CD8-positive, alpha-beta memory T cell (primary cell): Measurements from ENCODE around the gene ADK. TPM values are rescaled to one million over a fixed set of nuclear protein-coding genes. Genes with fewer than 3 reads are reported as not detected.
"Not testable (repeated sequence)": the region's sequence is repeated elsewhere in the genome, so short reads cannot be mapped to it uniquely, and the experiment has no call there.

ENCODE experiments used
- CTCF ChIA-PET: fragments of 350-600 bp; sonication (Branson Sonifier 250); formaldehyde crosslinking; loops from one replicate; lab custom pipeline; 2021; ENCODE audit warnings: antibody characterized with exemption; lab: Charles Lee
- POLR2A ChIA-PET: fragments of 350-600 bp; sonication (Branson Sonifier 250); formaldehyde crosslinking; loops from one replicate; lab custom pipeline; 2021; ENCODE audit warnings: antibody characterized with exemption; lab: Charles Lee
- DNase-seq, 5 donors: peaks; one replicate each; pipeline versions ENCODE4 v3.0.0 to v3.0.0-alpha.2; 2020 to 2022; ENCODE audit warnings: mixed read lengths in 1 of 5
- H3K27ac ChIP-seq: one replicate; pipeline ENCODE4 v1.7.0; 2013; ENCODE audit warnings: low read depth, mild to moderate bottlenecking, low read length, moderate library complexity
- H3K27me3 ChIP-seq: 2 replicates; pipeline ENCODE4 v1.7.0; 2013; ENCODE audit warnings: low read length, mild to moderate bottlenecking; ENCODE audit not compliant: insufficient read depth, poor library complexity, severe bottlenecking
- H3K36me3 ChIP-seq: 2 replicates; pipeline ENCODE4 v1.7.0; 2013; ENCODE audit warnings: mild to moderate bottlenecking, low read length, moderate library complexity; ENCODE audit not compliant: insufficient read depth
- H3K4me1 ChIP-seq: 2 replicates; pipeline ENCODE4 v1.7.0; 2013; ENCODE audit warnings: mild to moderate bottlenecking, low read length, moderate library complexity; ENCODE audit not compliant: insufficient read depth
- H3K4me3 ChIP-seq: 2 replicates; pipeline ENCODE4 v1.7.0; 2013; ENCODE audit warnings: mild to moderate bottlenecking, low read length
- H3K9me3 ChIP-seq: 2 replicates; pipeline ENCODE4 v1.7.0; 2013; ENCODE audit warnings: mild to moderate bottlenecking, low read length
- H3K27ac Mint-ChIP-seq, 8 donors: one replicate each; pipeline ENCODE4 v1.8.0; 2020 to 2021; ENCODE audit warnings: mixed read lengths in 8 of 8, mild to moderate bottlenecking in 6 of 8, inconsistent platforms in 3 of 8, moderate library complexity in 3 of 8
- H3K27me3 Mint-ChIP-seq, 2 donors: one replicate each; pipeline ENCODE4 v1.8.0; 2020 to 2021; ENCODE audit warnings: mixed read lengths in 2 of 2, mild to moderate bottlenecking in 1 of 2, moderate library complexity in 1 of 2
- H3K36me3 Mint-ChIP-seq, 3 donors: one replicate each; pipeline ENCODE4 v1.8.0; 2020 to 2021; ENCODE audit warnings: mixed read lengths in 3 of 3, inconsistent platforms in 1 of 3, mild to moderate bottlenecking in 1 of 3
- H3K4me1 Mint-ChIP-seq, 3 donors: one replicate each; pipeline ENCODE4 v1.8.0; 2020 to 2021; ENCODE audit warnings: mixed read lengths in 3 of 3, inconsistent platforms in 1 of 3, mild to moderate bottlenecking in 1 of 3
- H3K4me3 Mint-ChIP-seq, 7 donors: one replicate each; pipeline ENCODE4 v1.8.0; 2020 to 2021; ENCODE audit warnings: mixed read lengths in 7 of 7, mild to moderate bottlenecking in 6 of 7, moderate library complexity in 4 of 7, inconsistent platforms in 2 of 7
- H3K9me3 Mint-ChIP-seq, 5 donors: one replicate each; pipeline ENCODE4 v1.8.0; 2020 to 2022; ENCODE audit warnings: mixed read lengths in 5 of 5, mild to moderate bottlenecking in 3 of 5, moderate library complexity in 2 of 5, inconsistent platforms in 1 of 5
- polyA plus RNA-seq: library from polyadenylated mRNA; unstranded; fragments of 300-500 nt; fragmentation: Illumina TruSeq; gene quantifications from one replicate; pipeline ENCODE4 v1.2.3, GENCODE V29; 2021
- total RNA-seq, 2 experiments: library from RNA; stranded (reverse); gene quantifications; one replicate each; pipeline ENCODE4 v1.2.3, GENCODE V29; 2021

The ADK gene
- total and polyA plus RNA-seq, 3 experiments from 2014 or later = 54.1 to 65.1 (median 64.4) TPM

DNA sequence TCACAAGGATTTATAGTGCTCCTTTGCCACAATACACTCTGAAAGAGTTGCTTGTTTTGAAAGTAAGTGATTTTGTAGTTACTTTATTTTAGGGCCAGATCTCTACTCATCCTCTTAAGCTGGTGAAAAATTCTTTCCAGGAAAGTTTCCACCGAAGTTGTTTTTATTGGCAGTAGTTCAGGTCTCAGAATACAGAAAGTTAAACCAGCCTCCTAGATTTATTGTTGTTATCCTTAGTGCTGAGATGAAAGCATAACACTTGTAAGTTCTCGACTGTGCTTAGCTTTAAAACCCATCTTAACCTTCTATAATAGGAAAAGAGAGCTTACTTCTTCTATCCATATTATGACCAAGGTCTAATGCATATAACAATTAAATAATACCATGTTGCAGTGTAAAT, 5.9 kb upstream of the ADK start:
- Histone ChIP-seq H3K27me3 (no peaks in the 10 kb centered on the region), H3K9me3 (no peaks in the 10 kb centered on the region), H3K4me1 (peaks cover 25% of the 10 kb centered on the region), H3K36me3 (no peaks in the 10 kb centered on the region), H3K4me3 (no peak overlapping the region), H3K27ac (no peak overlapping the region)
- H3K4me1 Mint-ChIP-seq = peaks cover 37 to 55% (median 50%) of the 10 kb centered on the region in 3 donors
- ChIA-PET CTCF (interaction anchor here (1.0 kb wide), 1 partner anchor 46 kb away, joined by 3 read pairs; no protein-coding TSS in a partner anchor), POLR2A (no interaction called here)
- no peak for DNase-seq
- H3K4me3 Mint-ChIP-seq = no peak overlapping the region
- peaks cover 0 to 31% (median 4%) of the 10 kb centered on the region in 3 donors for H3K36me3 Mint-ChIP-seq
- H3K9me3 Mint-ChIP-seq = no peaks in the 10 kb centered on the region
- peak overlapping the region in 2 of 8 donors; percentile 2 to 5 for H3K27ac Mint-ChIP-seq
- no peaks in the 10 kb centered on the region for H3K27me3 Mint-ChIP-seq

DNA sequence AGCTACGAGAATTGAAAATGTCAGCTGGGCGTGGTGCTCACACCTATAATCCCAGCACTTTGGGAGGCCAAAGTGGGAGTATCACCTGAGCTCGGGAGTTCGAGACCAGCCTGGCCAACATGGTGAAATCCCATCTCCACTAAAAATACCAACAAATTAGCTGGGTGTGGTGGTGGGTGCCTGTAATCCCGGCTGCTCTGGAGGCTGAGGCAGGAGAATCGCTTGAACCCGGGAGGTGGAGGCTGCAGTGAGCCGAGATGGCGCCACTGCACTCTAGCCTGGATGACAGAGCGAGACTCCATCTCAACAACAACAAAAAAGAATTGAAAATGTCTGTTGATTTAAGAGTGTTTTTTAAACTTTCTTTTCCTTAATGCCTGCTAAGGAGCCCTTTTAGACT, 4.0 kb upstream of the ADK start:
- H3K27ac ChIP-seq, H3K9me3 ChIP-seq, H3K27ac Mint-ChIP-seq, DNase-seq, H3K36me3 ChIP-seq, H3K27me3 Mint-ChIP-seq, H3K4me3 ChIP-seq, H3K9me3 Mint-ChIP-seq, POLR2A ChIA-PET, H3K27me3 ChIP-seq: not testable (repeated sequence)
- Mint-ChIP-seq H3K36me3 (peaks cover 0 to 28% (median 4%) of the 10 kb centered on the region in 3 donors), H3K4me3 (peak overlapping the region in 2 of 7 donors; percentile 37 to 61), H3K4me1 (peaks cover 37 to 50% (median 46%) of the 10 kb centered on the region in 3 donors)
- peaks cover 29% of the 10 kb centered on the region for H3K4me1 ChIP-seq
- CTCF ChIA-PET = interaction anchor here (1.1 kb wide), 1 partner anchor 67 kb away, joined by 3 read pairs; no protein-coding TSS in a partner anchor

DNA sequence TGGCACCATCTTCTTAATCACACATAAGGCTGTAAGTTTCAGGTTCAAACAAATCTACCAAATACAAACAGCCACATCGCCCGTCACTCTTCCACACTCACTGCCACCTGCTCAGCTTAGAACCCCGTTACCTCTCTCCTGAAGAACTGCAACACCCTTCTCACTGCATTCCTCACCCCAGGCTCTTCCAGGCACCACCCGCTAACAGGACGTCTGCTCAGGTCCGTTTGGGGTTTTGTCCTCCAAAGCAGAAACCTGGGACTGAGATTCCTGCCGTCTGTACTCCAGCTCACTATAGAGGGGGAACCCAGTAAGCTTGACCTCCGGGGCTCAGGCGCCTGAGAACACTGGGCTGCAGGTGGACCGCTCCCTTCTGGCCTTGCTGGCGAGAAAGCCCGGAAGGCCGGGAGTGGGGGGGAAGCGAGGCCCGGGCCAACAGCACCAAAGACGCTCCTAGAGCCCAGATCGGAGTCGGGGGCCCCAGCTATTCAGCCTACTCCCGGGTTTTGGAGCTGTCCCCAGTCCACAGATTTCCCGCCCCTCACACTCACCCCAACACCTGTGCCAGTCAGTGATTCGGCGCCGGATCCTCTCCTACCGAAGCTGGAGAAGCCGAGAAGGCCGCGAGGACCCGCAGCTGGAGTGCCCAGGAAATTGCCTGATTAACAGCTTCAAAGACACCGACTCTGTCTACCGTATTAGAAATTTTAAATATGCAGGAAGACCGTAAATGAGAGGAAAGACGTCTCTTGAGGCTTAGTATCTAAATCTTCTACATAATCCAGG, 624 bp upstream of the ADK start, which contains the start of gene AP3M1:
Gene AP3M1 (minus strand): TSS at position 625 of the 786 bp plus-strand sequence. CDS start 12,449 bp downstream, outside the sequence.
- peaks cover 0 to 20% (median 4%) of the 10 kb centered on the region in 3 donors for H3K36me3 Mint-ChIP-seq
- peak within 1 kb of the TSS; percentile 88 for H3K27ac ChIP-seq
- peaks cover 37% of the 10 kb centered on the region for H3K4me1 ChIP-seq
- H3K4me1 Mint-ChIP-seq = peaks cover 45 to 66% (median 60%) of the 10 kb centered on the region in 3 donors
- H3K36me3 ChIP-seq = no peaks in the 10 kb centered on the region
- ChIA-PET POLR2A (interaction anchor here (0.6 to 1.9 kb wide), 7 partner anchors 15 to 1084 kb away, joined by 3 to 12 read pairs (median 4); no protein-coding TSS in a partner anchor), CTCF (interaction anchor here (0.9 to 2.9 kb wide), 10 partner anchors 21 to 1085 kb away, joined by 3 to 19 read pairs (median 6); partner anchors contain the start of gene COMTD1)
- no peaks in the 10 kb centered on the region for H3K9me3 ChIP-seq
- no peaks in the 10 kb centered on the region for H3K27me3 ChIP-seq
- H3K27ac Mint-ChIP-seq = peak within 1 kb of the TSS in 4 of 8 donors; percentile 39 to 93 (median 54)
- peak within 1 kb of the TSS; percentile 89 for H3K4me3 ChIP-seq
- no peaks in the 10 kb centered on the region for H3K9me3 Mint-ChIP-seq
- no peaks in the 10 kb centered on the region for H3K27me3 Mint-ChIP-seq
- no peak within 1 kb of the TSS for H3K4me3 Mint-ChIP-seq
- peak in 3 of 5 donors; percentile 81 to 90 (median 82) for DNase-seq

DNA sequence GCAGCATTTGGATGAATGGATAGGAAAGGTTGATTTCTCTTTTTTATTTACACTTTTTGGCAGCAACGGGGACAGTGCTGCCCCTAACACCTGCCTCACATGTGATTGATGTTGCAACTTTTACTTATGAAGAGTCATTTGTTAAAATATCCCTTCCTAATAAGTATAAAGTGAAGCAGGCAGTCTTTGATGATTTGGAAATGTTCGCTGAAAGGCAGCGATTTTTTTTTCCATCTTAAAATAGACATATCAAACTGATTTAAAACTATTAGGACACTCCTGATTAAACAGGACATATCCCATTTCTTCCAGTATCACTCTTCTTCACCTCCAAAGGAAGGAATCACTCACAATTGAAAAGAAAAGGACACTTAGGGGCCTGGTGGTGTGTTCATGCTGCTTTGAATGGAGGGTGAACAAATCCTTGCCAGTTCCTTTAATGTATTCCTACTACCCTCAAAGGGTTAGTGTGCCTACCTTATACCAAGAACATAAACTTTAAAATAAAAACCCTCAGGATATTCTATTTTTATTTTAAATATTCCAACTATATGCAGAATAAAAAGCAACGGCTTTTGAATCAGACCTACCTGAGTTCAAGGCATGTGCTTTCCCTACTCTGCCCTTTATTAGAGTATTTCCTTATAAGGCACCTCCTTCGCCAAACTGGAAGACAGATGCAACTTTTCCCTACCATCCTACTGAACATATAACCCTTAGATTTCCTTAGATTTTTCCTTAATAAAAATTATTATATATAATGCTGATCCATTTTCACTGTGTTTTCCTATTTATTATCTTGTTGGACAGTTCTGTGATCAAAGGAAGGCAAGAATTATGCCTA, 1.1 kb downstream of the ADK start:
- Mint-ChIP-seq H3K27ac (peak overlapping the region in 4 of 8 donors; percentile 39 to 93 (median 54)), H3K9me3 (no peaks in the 10 kb centered on the region), H3K4me1 (peaks cover 36 to 57% (median 52%) of the 10 kb centered on the region in 3 donors), H3K36me3 (peaks cover 0 to 11% (median 7%) of the 10 kb centered on the region in 3 donors), H3K4me3 (peak overlapping the region in 1 of 7 donors; percentile 14), H3K27me3 (no peaks in the 10 kb centered on the region)
- no peak for DNase-seq
- ChIA-PET POLR2A (interaction anchor here (1.9 kb wide), 1 partner anchor 24 kb away, joined by 12 read pairs; no protein-coding TSS in a partner anchor), CTCF (interaction anchor here (2.3 to 2.9 kb wide), 2 partner anchors 61 to 83 kb away, joined by 13 to 19 read pairs; no protein-coding TSS in a partner anchor)
- Histone ChIP-seq H3K4me3 (peak overlapping the region; percentile 89), H3K27me3 (no peaks in the 10 kb centered on the region), H3K36me3 (no peaks in the 10 kb centered on the region), H3K27ac (peak overlapping the region; percentile 88), H3K9me3 (no peaks in the 10 kb centered on the region), H3K4me1 (peaks cover 28% of the 10 kb centered on the region)

DNA sequence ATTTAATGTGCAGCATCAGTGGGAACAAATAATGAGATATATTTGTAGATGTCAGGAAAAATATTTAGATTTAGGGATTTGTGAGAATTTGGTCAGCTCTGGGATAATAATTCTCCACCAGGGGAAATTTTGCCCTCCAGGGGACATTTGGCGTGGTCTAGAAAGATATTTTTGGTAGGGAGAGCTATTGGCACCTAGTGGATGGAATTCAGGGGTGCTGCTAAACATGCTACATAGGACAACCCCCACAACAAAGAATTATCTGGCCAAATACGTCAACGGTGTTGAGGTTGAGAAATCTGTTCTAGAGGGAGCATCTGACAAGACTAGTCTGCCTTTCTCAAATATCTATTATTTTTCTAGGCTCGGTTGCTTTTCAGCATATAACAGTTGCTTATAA, 2.1 kb downstream of the ADK start:
- peaks cover 29 to 48% (median 42%) of the 10 kb centered on the region in 3 donors for H3K4me1 Mint-ChIP-seq
- DNase-seq = no peak
- peaks cover 0 to 4% (median 4%) of the 10 kb centered on the region in 3 donors for H3K36me3 Mint-ChIP-seq
- H3K4me3 ChIP-seq = no peak overlapping the region
- H3K27me3 Mint-ChIP-seq = no peaks in the 10 kb centered on the region
- H3K36me3 ChIP-seq = no peaks in the 10 kb centered on the region
- no peaks in the 10 kb centered on the region for H3K9me3 ChIP-seq
- H3K27ac ChIP-seq = no peak overlapping the region
- POLR2A ChIA-PET = interaction anchor here (0.6 kb wide), 1 partner anchor 98 kb away, joined by 5 read pairs; no protein-coding TSS in a partner anchor
- H3K4me1 ChIP-seq = peaks cover 25% of the 10 kb centered on the region
- peak overlapping the region in 1 of 8 donors; percentile 39 for H3K27ac Mint-ChIP-seq
- CTCF ChIA-PET = interaction anchor here (0.6 kb wide), 1 partner anchor 21 kb away, joined by 3 read pairs; no protein-coding TSS in a partner anchor
- H3K27me3 ChIP-seq = no peaks in the 10 kb centered on the region
- H3K4me3 Mint-ChIP-seq = peak overlapping the region in 4 of 7 donors; percentile 30 to 76 (median 40)
- no peaks in the 10 kb centered on the region for H3K9me3 Mint-ChIP-seq

DNA sequence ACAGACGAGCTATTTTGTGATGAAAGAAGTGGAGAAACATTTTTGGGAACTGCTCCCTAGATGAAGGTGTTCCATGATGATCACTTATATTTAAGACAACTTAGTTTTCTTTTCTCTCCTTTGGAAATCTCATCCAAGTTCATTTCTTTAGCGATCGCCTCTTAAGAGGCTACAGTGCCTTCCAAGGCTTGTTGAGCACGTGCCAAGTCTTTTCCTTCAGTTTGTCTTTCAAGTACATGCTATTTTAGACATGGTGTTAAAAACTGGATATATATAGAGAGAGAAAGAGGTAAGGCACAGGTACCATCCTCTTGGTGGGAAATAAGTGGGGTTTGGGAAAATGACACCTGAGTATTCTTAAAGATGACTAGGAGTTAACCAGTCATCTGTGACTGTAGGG, 2.7 kb downstream of the ADK start:
- Histone ChIP-seq H3K27me3 (no peaks in the 10 kb centered on the region), H3K27ac (no peak overlapping the region), H3K4me1 (peaks cover 23% of the 10 kb centered on the region), H3K9me3 (no peaks in the 10 kb centered on the region), H3K4me3 (no peak overlapping the region), H3K36me3 (no peaks in the 10 kb centered on the region)
- peak overlapping the region in 1 of 7 donors; percentile 76 for H3K4me3 Mint-ChIP-seq
- peaks cover 0 to 3% (median 2%) of the 10 kb centered on the region in 3 donors for H3K36me3 Mint-ChIP-seq
- ChIA-PET CTCF (no interaction called here), POLR2A (no interaction called here)
- H3K4me1 Mint-ChIP-seq = peaks cover 24 to 43% (median 37%) of the 10 kb centered on the region in 3 donors
- no peaks in the 10 kb centered on the region for H3K9me3 Mint-ChIP-seq
- no peaks in the 10 kb centered on the region for H3K27me3 Mint-ChIP-seq
- no peak overlapping the region for H3K27ac Mint-ChIP-seq
- DNase-seq = no peak

DNA sequence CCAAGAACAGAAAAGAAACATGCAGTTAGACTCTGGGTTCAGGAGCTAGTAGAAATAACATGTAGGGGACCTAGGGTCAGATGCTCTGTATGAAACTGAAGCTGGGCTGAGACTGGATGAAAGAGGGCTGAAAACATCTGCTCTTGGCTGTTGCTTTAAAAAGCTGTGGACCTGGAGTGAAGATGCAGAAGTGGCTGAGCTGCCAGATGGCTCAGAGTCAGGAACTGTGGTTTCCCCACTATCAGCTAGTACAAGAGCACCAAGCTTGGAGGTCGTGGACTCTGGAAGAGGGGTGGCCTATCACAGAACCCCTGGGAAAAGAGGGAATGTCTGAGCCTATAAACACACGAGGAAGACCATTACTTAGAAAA, 5.9 kb downstream of the ADK start:
- no peak overlapping the region for H3K4me3 Mint-ChIP-seq
- Histone ChIP-seq H3K36me3 (no peaks in the 10 kb centered on the region), H3K27ac (no peak overlapping the region), H3K4me1 (peaks cover 8% of the 10 kb centered on the region), H3K9me3 (no peaks in the 10 kb centered on the region), H3K4me3 (no peak overlapping the region), H3K27me3 (no peaks in the 10 kb centered on the region)
- ChIA-PET POLR2A (no interaction called here), CTCF (interaction anchor here (1.0 kb wide), 1 partner anchor 8 kb away, joined by 3 read pairs; no protein-coding TSS in a partner anchor)
- DNase-seq = no peak
- peak overlapping the region in 1 of 8 donors; percentile 23 for H3K27ac Mint-ChIP-seq
- H3K36me3 Mint-ChIP-seq = peaks cover 0 to 4% (median 3%) of the 10 kb centered on the region in 3 donors
- H3K9me3 Mint-ChIP-seq = no peaks in the 10 kb centered on the region
- no peaks in the 10 kb centered on the region for H3K27me3 Mint-ChIP-seq
- peaks cover 21 to 43% (median 35%) of the 10 kb centered on the region in 3 donors for H3K4me1 Mint-ChIP-seq
